ENCODE results near the gene AGFG2.
"Not testable (repeated sequence)": the region's sequence is repeated elsewhere in the genome, so short reads cannot be mapped to it uniquely, and the experiment has no call there.

AGFG2 gene

DNA sequence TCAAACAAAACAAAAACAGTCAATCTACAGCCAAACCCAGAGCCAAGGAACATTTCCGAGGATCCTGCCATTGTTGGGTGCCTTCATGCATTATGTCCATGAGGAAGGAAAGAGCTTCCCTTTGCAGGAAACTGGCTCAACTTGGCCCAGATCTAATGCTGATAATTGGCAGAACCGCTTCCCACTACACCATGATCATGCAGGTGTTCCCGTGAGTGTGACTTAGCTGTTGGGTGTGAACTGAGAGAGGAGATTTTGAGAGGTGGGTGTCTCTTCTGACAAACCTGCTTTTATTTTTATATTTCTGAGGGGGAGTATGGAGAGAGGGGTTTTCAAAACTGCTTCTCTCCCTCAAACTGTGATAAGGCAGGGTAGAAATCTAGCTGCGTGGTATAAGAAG lies 20.1 kb downstream of the AGFG2 start:
- H3K4me3 ChIP-seq = no peak overlapping the region
- H3K9me3 ChIP-seq (ENCODE audit: low read depth, low read length) = no peaks in the 10 kb centered on the region
- no peak overlapping the region for H3K9ac ChIP-seq (ENCODE audit: insufficient read length)
- TF ChIP-seq FOXP2 (optimal IDR thresholded peaks at IDR 0.05; ENCODE audit: control extremely low read depth, extremely low read length, insufficient read depth) (no peak), EZH2 (IDR thresholded peaks at IDR 0.05) (no peak)
- DNase-seq (ENCODE audit: low read depth, low spot score) = no peak
- H3K36me3 ChIP-seq (ENCODE audit: insufficient read depth, low read length) = no peaks in the 10 kb centered on the region
- no peak overlapping the region for H3K27ac ChIP-seq

- Histone ChIP-seq H3K36me3 (ENCODE audit: insufficient read depth, low read length) (no peaks in the 10 kb centered on the region), H3K27ac (no peak overlapping the region), H3K9me3 (ENCODE audit: low read depth, low read length) (no peaks in the 10 kb centered on the region), H3K9ac (ENCODE audit: insufficient read length) (no peak overlapping the region), H3K4me3 (no peak overlapping the region)
- TF ChIP-seq EZH2 (IDR thresholded peaks at IDR 0.05) (no peak), FOXP2 (optimal IDR thresholded peaks at IDR 0.05; ENCODE audit: control extremely low read depth, extremely low read length, insufficient read depth) (no peak), POLR2AphosphoS5 (IDR thresholded peaks at IDR 0.05; ENCODE audit: borderline replicate concordance, low read depth, low read length) (no peak)
- DNase-seq (ENCODE audit: low read depth, low spot score) = no peak
Observed at GRCh38 chr7:100561491-100562194, 22.6 kb downstream of the AGFG2 start.

GRCh38 chr7:100562195-100563099 lies 23.4 kb downstream of the AGFG2 start:
- H3K9me3 ChIP-seq (ENCODE audit: low read depth, low read length) = no peaks in the 10 kb centered on the region
- no peak overlapping the region for H3K27ac ChIP-seq
- DNase-seq (ENCODE audit: low read depth, low spot score) = no peak
- no peak overlapping the region for H3K9ac ChIP-seq (ENCODE audit: insufficient read length)
- no peak overlapping the region for H3K4me3 ChIP-seq
- TF ChIP-seq EZH2 (IDR thresholded peaks at IDR 0.05) (no peak), FOXP2 (optimal IDR thresholded peaks at IDR 0.05; ENCODE audit: control extremely low read depth, extremely low read length, insufficient read depth) (no peak), POLR2AphosphoS5 (IDR thresholded peaks at IDR 0.05; ENCODE audit: borderline replicate concordance, low read depth, low read length) (no peak)
- no peaks in the 10 kb centered on the region for H3K36me3 ChIP-seq (ENCODE audit: insufficient read depth, low read length)

GRCh38 chr7:100563100-100563564 lies 24.1 kb downstream of the AGFG2 start:
- Histone ChIP-seq H3K9me3 (ENCODE audit: low read depth, low read length) (no peaks in the 10 kb centered on the region), H3K4me3 (no peak overlapping the region), H3K27ac (no peak overlapping the region), H3K9ac (ENCODE audit: insufficient read length) (no peak overlapping the region), H3K36me3 (ENCODE audit: insufficient read depth, low read length) (no peaks in the 10 kb centered on the region)
- no peak for DNase-seq (ENCODE audit: low read depth, low spot score)
- TF ChIP-seq POLR2AphosphoS5 (IDR thresholded peaks at IDR 0.05; ENCODE audit: borderline replicate concordance, low read depth, low read length) (no peak), EZH2 (IDR thresholded peaks at IDR 0.05) (no peak), FOXP2 (optimal IDR thresholded peaks at IDR 0.05; ENCODE audit: control extremely low read depth, extremely low read length, insufficient read depth) (no peak)

GRCh38 chr7:100563809-100564400 lies 24.9 kb downstream of the AGFG2 start:
- no peak overlapping the region for H3K9ac ChIP-seq (ENCODE audit: insufficient read length)
- H3K4me3 ChIP-seq = no peak overlapping the region
- TF ChIP-seq POLR2AphosphoS5 (IDR thresholded peaks at IDR 0.05; ENCODE audit: borderline replicate concordance, low read depth, low read length) = no peak
- no peak for TF ChIP-seq EZH2 (IDR thresholded peaks at IDR 0.05)
- TF ChIP-seq FOXP2 (optimal IDR thresholded peaks at IDR 0.05; ENCODE audit: control extremely low read depth, extremely low read length, insufficient read depth) = no peak
- H3K27ac ChIP-seq = no peak overlapping the region
- no peaks in the 10 kb centered on the region for H3K36me3 ChIP-seq (ENCODE audit: insufficient read depth, low read length)
- peak; percentile 26 for DNase-seq (ENCODE audit: low read depth, low spot score)
- H3K9me3 ChIP-seq (ENCODE audit: low read depth, low read length) = no peaks in the 10 kb centered on the region

- not testable (repeated sequence) for H3K27ac ChIP-seq; DNase-seq (ENCODE audit: low read depth, low spot score); H3K4me3 ChIP-seq; H3K9me3 ChIP-seq (ENCODE audit: low read depth, low read length); H3K9ac ChIP-seq (ENCODE audit: insufficient read length); H3K36me3 ChIP-seq (ENCODE audit: insufficient read depth, low read length)
Observed at GRCh38 chr7:100564405-100564804, 25.4 kb downstream of the AGFG2 start.

DNA sequence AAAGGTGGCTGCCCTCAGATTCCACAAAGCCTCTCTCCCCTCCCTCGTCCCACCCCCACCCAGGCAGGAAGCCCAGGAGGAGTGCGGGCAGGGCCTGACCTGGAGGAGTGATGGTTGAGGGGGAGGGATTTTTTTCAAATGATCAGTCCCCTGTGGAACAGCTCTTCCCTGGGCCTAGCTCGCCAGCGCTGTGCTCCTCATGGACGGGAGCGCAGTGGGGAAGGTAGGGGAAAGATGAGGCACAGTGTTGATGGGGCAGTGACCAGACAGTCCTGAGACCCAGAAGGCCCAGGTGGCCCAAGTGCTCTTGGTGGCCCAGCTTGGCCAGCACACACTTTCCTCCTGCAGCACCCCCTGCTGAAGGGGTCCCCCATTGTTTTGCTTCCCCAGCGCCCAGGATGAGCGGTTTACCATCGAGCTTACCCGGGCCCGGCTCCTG lies 26.1 kb downstream of the AGFG2 start:
- no peak overlapping the region for H3K9ac ChIP-seq (ENCODE audit: insufficient read length)
- no peaks in the 10 kb centered on the region for H3K36me3 ChIP-seq (ENCODE audit: insufficient read depth, low read length)
- H3K4me3 ChIP-seq = no peak overlapping the region
- no peaks in the 10 kb centered on the region for H3K9me3 ChIP-seq (ENCODE audit: low read depth, low read length)
- no peak for DNase-seq (ENCODE audit: low read depth, low spot score)
- no peak overlapping the region for H3K27ac ChIP-seq
- no peak for TF ChIP-seq FOXP2 (optimal IDR thresholded peaks at IDR 0.05; ENCODE audit: control extremely low read depth, extremely low read length, insufficient read depth)
- no peak for TF ChIP-seq POLR2AphosphoS5 (IDR thresholded peaks at IDR 0.05; ENCODE audit: borderline replicate concordance, low read depth, low read length)
- TF ChIP-seq EZH2 (IDR thresholded peaks at IDR 0.05) = no peak

DNA sequence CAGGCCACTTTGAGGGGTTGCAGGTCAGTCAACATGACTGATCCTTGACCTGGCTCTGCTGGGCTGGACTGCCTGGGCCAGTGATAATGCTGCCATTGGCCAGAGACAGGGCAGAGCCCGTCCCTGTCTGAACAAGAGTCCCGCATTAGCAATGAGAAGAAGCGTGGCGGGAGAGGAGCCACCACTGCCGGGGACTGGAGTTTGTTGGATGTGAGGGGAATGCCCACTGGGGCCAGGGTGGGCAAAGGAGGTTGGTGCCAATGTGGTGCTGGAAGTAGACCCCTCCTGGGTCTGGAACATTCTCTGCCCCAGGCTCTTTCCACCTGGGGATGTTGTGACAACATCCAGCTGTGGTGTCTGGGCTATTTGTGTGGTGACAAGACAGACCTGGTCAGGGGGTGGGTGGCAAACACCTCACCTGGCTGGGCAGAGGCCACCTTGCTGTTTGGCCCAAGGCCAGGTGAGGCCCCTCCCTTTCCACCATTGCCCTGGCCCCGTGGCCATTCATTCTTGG lies 27.1 kb downstream of the AGFG2 start:
- no peak overlapping the region for H3K27ac ChIP-seq
- no peak overlapping the region for H3K4me3 ChIP-seq
- H3K9ac ChIP-seq (ENCODE audit: insufficient read length) = no peak overlapping the region
- TF ChIP-seq FOXP2 (optimal IDR thresholded peaks at IDR 0.05; ENCODE audit: control extremely low read depth, extremely low read length, insufficient read depth) (no peak), POLR2AphosphoS5 (IDR thresholded peaks at IDR 0.05; ENCODE audit: borderline replicate concordance, low read depth, low read length) (no peak), EZH2 (IDR thresholded peaks at IDR 0.05) (no peak)
- H3K9me3 ChIP-seq (ENCODE audit: low read depth, low read length) = no peaks in the 10 kb centered on the region
- no peak for DNase-seq (ENCODE audit: low read depth, low spot score)
- no peaks in the 10 kb centered on the region for H3K36me3 ChIP-seq (ENCODE audit: insufficient read depth, low read length)

Data from SK-N-MC (cell line).